Left ventricle myocardium inferior (tissue), 1 donor: ENCODE data around the gene FAM107B. TPM values are rescaled to one million over a fixed set of nuclear protein-coding genes. Genes with fewer than 3 reads are reported as not detected.
A peak's percentile ranks its signal among the peaks of the same experiment; 100 is the strongest.

Experiments
- DNase-seq: peaks from one replicate; pipeline ENCODE4 v3.0.0-alpha.2; 2020
- H3K27ac ChIP-seq: fragments of 200-600 bp; replicated peaks from 2 replicates; pipeline ENCODE4 v1.8.0; 2021
- H3K27me3 ChIP-seq: fragments of 200-600 bp; 2 replicates; pipeline ENCODE4 v1.8.0; 2021; ENCODE audit warnings: low read depth
- H3K36me3 ChIP-seq: fragments of 200-600 bp; 2 replicates; pipeline ENCODE4 v1.8.0; 2021
- H3K4me1 ChIP-seq: fragments of 200-600 bp; 2 replicates; pipeline ENCODE4 v1.8.0; 2021
- H3K4me3 ChIP-seq: fragments of 200-600 bp; 2 replicates; pipeline ENCODE4 v1.8.0; 2021; ENCODE audit warnings: mild to moderate bottlenecking, moderate library complexity
- H3K9me3 ChIP-seq: fragments of 200-600 bp; replicated peaks from 2 replicates; pipeline ENCODE4 v1.8.0; 2021
- intact Hi-C: fragments of 100-400 bp; cut with micrococcal nuclease; formaldehyde crosslinking; loops from one replicate; pipeline ENCODE4 v1.11.0; 2022
- total RNA-seq: library from RNA; stranded (reverse); fragmentation: NEBNext Ultra II Directional; extraction: Animal tissue kit (Norgen Biotek cat#: 25700); gene quantifications from one replicate; pipeline ENCODE4 v1.2.1, GENCODE V29; 2021
- TF ChIP-seq, protein P1 (sequence below): fragments of 200-600 bp; IDR thresholded peaks from 2 replicates; pipeline ENCODE4 v1.8.0; 2021; ENCODE audit warnings: antibody characterized with exemption, mild to moderate bottlenecking, borderline replicate concordance
- donor health status: DM: no; HTN: yes; CAD: no; lungs with severe emphysema.

FAM107B gene
- total RNA-seq, 1 donor from 2014 or later = 4.7 TPM

DNA sequence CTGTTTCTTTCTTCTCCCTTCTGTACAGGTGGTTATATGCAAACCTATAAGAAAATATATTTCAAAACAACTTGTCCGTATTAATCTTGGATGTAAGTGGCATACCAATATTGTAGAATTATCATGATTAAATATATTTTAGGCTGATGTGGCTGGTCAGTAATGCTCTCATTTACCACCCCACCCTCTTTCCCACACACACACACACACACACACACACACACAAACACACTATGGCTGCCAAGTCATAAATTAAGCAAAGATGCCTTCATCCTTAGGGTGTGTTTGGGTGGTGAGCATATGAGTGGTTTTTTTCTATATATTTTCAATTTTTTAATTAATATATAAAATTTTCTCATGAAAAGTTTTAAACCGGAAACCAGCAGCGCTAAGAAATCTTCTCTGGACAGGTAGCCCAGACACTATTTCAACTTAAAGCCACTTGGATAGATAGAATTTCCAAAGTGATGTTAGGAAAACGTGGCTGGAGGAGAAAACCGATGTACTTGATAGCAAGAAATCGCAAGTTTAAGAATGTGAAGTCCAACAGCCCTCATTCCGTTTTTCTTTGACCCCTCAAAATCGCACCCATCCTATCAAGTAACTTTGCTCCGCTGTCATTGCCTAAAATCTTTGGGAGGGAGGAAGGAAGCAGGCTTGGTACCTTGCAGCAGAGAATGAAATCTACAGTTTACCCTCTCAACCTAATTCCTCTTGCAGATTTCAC is 171.7 kb downstream of the FAM107B start:
- H3K4me1 ChIP-seq = peaks cover 25% of the 10 kb centered on the region
- no peak for DNase-seq
- H3K36me3 ChIP-seq = no peaks in the 10 kb centered on the region
- peaks cover 5% of the 10 kb centered on the region for H3K9me3 ChIP-seq
- peak overlapping the region; percentile 49 for H3K27ac ChIP-seq
- TF ChIP-seq, protein P1, sequence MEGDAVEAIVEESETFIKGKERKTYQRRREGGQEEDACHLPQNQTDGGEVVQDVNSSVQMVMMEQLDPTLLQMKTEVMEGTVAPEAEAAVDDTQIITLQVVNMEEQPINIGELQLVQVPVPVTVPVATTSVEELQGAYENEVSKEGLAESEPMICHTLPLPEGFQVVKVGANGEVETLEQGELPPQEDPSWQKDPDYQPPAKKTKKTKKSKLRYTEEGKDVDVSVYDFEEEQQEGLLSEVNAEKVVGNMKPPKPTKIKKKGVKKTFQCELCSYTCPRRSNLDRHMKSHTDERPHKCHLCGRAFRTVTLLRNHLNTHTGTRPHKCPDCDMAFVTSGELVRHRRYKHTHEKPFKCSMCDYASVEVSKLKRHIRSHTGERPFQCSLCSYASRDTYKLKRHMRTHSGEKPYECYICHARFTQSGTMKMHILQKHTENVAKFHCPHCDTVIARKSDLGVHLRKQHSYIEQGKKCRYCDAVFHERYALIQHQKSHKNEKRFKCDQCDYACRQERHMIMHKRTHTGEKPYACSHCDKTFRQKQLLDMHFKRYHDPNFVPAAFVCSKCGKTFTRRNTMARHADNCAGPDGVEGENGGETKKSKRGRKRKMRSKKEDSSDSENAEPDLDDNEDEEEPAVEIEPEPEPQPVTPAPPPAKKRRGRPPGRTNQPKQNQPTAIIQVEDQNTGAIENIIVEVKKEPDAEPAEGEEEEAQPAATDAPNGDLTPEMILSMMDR = no peak
- intact Hi-C loops = loop anchor here (10.0 kb wide), 1 partner anchor 152 kb away; no protein-coding TSS in a partner anchor
- H3K27me3 ChIP-seq = no peaks in the 10 kb centered on the region
- H3K4me3 ChIP-seq = peak overlapping the region; percentile 69

DNA sequence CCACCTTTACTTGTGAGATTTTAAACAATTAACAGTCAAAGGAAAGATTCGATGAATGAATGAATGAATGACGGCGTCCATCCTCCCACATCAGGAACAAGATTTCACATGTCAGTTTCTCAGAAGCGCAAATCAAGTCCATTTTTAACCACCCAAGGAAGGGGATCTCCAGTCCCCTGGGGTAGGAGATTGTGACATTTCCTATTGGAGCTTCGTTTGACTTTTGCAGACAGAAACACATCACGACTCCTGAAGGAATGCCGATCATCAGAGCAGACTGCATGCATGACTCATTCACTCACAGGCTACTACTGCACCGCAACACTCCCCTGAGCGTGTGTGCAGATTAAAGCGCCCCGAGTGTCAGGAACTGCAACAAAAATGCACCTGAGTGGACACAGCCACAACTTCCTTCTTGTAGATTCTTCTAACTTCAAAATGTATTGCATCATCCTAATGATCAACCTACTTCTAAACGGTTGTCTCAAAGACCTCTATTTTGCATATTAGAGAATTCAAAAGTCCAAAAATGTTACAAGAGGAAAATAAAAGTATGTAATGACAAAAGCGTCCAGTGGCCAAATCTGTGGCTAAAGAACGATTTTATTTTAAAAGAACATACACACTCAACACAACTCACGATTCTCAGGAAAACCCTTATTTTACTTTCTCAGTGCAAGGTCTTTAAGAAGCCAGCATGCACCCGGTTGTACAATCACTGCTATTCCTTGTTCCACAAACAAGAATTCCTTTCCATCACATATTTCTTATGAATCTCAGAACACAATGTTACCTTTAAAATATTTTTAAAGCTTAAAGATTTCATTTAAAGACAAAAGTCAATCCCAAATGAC is 172.6 kb downstream of the FAM107B start:
- peaks cover 25% of the 10 kb centered on the region for H3K4me1 ChIP-seq
- DNase-seq = no peak
- no peaks in the 10 kb centered on the region for H3K27me3 ChIP-seq
- TF ChIP-seq, protein P1 = no peak
- H3K36me3 ChIP-seq = no peaks in the 10 kb centered on the region
- no peak overlapping the region for H3K27ac ChIP-seq
- intact Hi-C loops = loop anchor here (10.0 kb wide), 1 partner anchor 153 kb away; no protein-coding TSS in a partner anchor
- H3K4me3 ChIP-seq = no peak overlapping the region
- peaks cover 5% of the 10 kb centered on the region for H3K9me3 ChIP-seq

DNA sequence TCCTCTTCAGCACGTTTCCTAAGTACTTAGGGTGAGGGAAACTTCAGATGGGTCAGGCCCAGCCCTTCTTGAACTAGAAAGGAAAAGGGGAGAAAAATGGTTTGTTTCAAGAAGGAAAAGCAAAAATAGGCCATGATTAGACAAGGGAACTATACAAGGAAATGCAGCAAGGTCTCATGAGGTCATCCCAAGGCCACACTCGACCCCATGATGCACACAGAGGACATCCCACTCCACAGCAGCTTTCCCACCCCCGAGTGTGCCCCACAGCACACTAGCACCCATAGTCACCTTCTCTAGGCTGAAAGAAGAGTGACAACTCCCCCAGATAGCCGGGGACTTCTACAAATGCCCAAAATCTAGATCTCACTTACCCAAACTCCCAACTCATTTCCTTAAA is 173.4 kb downstream of the FAM107B start:
- DNase-seq = no peak
- H3K27ac ChIP-seq = no peak overlapping the region
- TF ChIP-seq, protein P1 = no peak
- no peak overlapping the region for H3K4me3 ChIP-seq
- no peaks in the 10 kb centered on the region for H3K27me3 ChIP-seq
- H3K9me3 ChIP-seq = no peaks in the 10 kb centered on the region
- peaks cover 25% of the 10 kb centered on the region for H3K4me1 ChIP-seq
- no peaks in the 10 kb centered on the region for H3K36me3 ChIP-seq
- intact Hi-C loops = loop anchor here (10.0 kb wide), 1 partner anchor 153 kb away; no protein-coding TSS in a partner anchor

DNA sequence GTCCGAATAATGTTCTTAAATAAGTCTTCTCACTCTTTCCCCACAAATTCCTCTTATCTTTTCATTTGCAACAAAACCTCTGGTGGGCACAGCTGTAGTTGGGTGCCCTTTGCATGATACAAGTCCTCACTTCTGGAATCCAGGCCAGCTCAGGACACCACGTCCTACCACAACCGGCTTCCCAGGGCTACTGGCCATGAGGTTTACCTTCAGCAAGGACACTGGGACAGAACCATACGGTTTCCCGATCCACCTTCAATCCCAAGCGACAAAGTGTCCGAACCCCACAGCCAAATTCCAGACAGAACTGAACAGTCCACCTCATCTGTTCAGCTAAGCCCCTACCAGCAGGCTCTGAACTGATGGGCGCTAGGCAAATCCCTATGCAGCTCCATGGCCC is 174.6 kb downstream of the FAM107B start:
- Histone ChIP-seq H3K27me3 (no peaks in the 10 kb centered on the region), H3K9me3 (no peaks in the 10 kb centered on the region), H3K4me3 (no peak overlapping the region), H3K27ac (no peak overlapping the region), H3K4me1 (peaks cover 23% of the 10 kb centered on the region), H3K36me3 (no peaks in the 10 kb centered on the region)
- TF ChIP-seq, protein P1 = no peak
- no peak for DNase-seq
- intact Hi-C loops = loop anchor here (10.0 kb wide), 1 partner anchor 155 kb away; no protein-coding TSS in a partner anchor

DNA sequence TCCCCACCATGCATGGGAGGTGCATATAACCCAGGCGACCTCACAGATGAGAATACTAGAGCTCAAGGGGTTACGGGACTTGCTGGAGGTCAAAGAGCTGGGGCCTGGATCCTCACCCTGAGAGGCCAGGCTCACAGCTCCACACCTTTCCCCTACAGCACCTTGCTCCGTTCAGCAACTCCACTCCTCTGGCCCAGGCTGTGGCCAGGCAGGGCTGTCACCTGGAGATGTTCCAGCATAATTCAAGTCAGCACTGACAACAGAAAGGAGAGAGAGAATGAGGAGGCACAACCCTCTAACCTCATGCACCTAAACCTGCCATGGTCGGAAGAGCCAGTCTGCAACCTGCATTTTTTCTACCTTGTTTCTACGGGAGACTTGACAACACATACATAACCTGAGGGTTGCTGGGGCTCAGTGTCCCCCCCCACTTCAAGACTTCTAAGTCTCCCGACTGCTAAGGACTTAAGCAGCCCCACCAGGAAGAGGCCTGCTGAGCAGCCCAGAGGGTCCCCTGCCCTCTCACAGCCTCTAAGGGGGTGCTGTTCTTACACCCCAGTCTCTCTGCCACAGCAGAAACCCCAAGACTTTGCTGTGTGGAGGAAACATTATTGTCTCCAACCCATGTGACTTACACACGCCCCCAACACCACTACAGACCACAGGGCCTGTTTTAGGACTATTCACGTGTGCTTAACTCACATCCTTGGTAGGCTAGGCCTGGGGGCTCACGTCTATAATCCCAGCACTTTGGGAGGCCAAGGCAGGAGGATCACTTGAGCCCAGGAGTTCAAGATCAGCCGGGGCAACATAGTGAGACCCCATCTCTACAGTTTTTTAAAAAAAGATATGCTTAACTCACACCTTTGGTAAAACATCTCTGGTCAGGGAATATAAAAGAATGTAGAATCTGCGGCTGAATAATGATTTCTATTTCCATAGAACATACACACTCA is 175.6 kb downstream of the FAM107B start:
- intact Hi-C loops = no loop called here

More for the DNA sequence above, 175.6 kb downstream of the FAM107B start:
- Histone ChIP-seq H3K4me3 (no peak overlapping the region), H3K4me1 (peaks cover 16% of the 10 kb centered on the region), H3K27ac (no peak overlapping the region), H3K9me3 (no peaks in the 10 kb centered on the region), H3K36me3 (no peaks in the 10 kb centered on the region), H3K27me3 (no peaks in the 10 kb centered on the region)
- TF ChIP-seq, protein P1 = no peak
- no peak for DNase-seq
